GM12891 (cell line): ENCODE data around the gene SMPD1.

ENCODE experiments used
- PAX5 ChIP-seq: IDR thresholded peaks from 2 replicates; pipeline ENCODE4 v1.6.1; 2011; ENCODE audit warnings: low read length, moderate library complexity, mild to moderate bottlenecking; ENCODE audit not compliant: insufficient read depth, severe bottlenecking
- POLR2A ChIP-seq: IDR thresholded peaks from 2 replicates; pipeline ENCODE4 v1.6.1; 2011; ENCODE audit warnings: low read depth, low read length, control low read depth
- POLR2AphosphoS5 ChIP-seq: IDR thresholded peaks from 2 replicates; pipeline ENCODE4 v1.6.1; 2011; ENCODE audit warnings: low read depth, low read length, control low read depth
- POU2F2 ChIP-seq: IDR thresholded peaks from 2 replicates; pipeline ENCODE4 v1.6.1; 2011; ENCODE audit warnings: low read depth, mild to moderate bottlenecking, control low read depth, low read length, moderate library complexity
- SPI1 ChIP-seq: IDR thresholded peaks from 2 replicates; pipeline ENCODE4 v1.6.1; 2011; ENCODE audit warnings: low read depth, low read length, control low read depth
- TAF1 ChIP-seq: IDR thresholded peaks from 2 replicates; pipeline ENCODE4 v1.6.1; 2011; ENCODE audit warnings: low read depth, low read length, control low read depth

- no peak for TF ChIP-seq POLR2A
- TF ChIP-seq PAX5, result no peak
- TF ChIP-seq TAF1, result no peak
- no peak for TF ChIP-seq POLR2AphosphoS5
- no peak for TF ChIP-seq POU2F2
- TF ChIP-seq SPI1, result no peak
These were observed 44.9 kb upstream of the SMPD1 start for GRCh38 chr11:6345366-6345765.
